NCI-H345 (cell line): ENCODE measurements around the gene SELENOF.
A peak's percentile ranks its signal among the peaks of the same experiment; 100 is the strongest.
"Not testable (repeated sequence)": the region's sequence is repeated elsewhere in the genome, so short reads cannot be mapped to it uniquely, and the experiment has no call there.

Experiments used
- DNase-seq: peaks from one replicate; lab custom pipeline; 2025; lab: John Stamatoyannopoulos, UW

Gene SELENOF

DNA sequence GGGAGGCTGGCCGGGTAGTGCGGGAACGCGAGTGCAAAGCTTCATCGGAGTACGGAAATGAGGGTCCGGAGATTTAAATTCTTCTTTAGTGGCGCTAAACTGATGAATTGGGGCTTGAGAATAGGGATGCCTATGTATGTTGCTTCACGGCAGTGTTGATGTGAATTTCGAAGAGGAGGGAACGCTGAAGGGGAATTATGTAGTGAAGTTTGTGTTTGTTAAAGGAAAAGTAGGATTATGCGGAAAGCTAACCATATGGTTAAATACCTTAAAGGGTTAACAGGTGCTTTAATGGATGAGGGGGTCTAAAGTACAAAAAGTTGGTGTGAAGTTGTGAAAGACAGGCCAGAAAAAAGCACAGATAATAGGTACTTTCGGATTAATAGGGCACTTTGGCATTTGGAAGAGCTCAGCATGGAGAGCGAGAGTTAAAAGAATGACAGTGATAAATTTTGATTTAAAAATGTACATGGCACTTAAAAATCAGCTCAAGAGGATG lies 1.9 kb upstream of the SELENOF start:
- DNase-seq, result peak; percentile 9

DNA sequence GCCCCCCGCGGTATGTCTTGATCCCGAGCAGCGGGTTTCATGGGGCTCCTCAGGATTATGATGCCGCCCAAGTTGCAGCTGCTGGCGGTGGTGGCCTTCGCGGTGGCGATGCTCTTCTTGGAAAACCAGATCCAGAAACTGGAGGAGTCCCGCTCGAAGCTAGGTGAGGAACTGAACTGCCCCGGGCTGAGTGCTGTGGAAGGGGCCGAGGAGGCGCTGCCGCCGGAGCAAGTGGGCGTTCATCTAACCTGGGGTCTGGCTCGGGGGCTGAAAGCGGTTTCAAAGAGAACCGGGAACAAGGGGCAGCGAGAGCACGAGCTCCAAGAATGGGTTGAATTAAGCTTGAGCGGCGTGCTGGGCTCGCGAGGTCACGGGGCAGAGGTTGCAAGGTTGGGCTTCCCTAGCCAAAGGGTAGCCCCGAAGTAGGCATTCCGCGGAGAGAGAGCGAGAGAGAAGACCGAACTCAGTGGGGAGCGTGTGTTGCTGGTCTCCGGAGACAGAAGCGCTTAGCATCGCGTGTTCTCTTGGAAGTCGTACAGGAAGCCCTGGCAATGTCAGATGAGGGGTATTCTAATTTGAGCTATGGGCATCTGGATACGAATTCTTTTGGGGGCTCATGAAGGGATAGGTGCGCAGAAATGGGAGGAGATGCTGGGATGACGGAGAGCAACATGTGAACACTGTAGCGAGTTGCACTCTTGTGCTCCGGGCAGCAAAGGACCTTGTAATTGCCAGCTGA lies 1.2 kb upstream of the SELENOF start:
- peak; percentile 55 for DNase-seq

DNA sequence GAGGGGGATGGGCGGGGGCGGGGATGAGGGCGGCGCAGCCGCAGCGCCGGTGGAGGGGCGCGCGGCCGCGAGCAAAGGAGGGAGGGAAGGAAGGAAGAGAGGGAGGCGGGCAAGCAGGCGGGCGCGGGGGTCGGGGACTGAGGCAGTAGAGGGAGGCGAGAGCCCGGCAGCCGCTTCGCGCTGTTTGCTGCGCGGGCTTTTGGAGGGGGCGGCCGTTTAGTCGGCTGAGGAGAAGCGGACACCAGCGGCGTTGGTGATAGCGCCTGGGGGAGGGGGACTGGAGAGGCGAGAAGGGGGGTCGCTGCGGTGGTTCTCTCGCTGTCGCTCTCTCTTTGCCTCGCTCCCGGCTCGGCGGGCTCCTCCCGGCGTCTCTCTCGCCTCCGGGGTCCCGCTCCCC lies 673 bp upstream of the SELENOF start, which contains the start of gene HS2ST1:
Gene HS2ST1, plus strand, starts transcription at position 35 of the 397 bp plus-strand sequence.
- DNase-seq, result no peak

DNA sequence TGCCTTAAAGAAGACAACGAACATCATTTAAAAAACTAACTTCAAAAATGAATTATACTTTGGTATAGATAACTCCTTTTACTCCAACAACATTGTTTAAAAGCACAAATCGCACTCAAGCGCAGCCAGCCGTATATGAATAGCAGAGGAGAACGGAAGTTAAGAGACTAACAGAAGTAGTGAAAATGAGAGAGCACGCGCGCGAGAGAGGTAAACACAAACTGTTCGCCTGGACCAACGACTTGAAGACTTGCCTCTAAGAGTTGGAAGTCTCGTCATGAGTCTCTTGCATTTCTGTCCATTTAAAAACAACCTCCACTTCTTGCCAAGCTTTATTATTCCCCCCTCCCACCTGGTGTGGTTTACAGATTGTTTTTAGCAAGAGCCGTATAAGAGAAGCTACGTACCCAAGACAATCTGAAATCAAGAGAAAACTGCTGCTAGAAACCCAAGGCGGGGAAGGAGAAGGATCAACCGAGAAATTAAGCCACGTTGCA lies 479 bp downstream of the SELENOF start:
- peak; percentile 39 for DNase-seq

DNA sequence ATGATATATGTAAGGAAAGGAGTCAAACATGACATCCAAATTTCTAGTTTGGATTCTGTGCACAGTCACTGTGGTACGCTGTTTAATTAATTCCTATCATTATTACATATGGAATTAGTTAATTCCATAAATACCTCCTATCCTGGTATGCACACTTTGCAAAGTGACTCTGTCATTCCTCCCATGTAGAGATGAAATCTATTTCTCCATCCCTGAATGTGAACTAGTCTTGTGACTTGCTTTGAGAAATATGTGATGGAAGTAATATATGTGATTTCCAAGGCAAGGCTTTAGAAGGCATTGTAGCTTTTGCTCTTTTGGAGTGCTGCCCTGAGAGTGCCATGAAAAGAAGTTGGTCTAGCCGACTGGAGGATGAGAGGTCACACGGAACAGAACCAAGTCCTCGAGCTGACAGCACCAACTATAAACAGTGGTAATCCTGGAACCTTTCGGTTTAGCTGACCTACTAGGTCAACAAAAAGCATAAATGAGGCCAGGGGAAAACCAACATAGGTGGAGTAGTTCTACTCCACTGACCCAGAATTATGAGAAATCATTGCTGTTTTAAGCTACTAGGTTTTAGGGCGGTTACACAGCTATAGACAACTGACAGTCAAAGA lies 1.5 kb downstream of the SELENOF start:
- DNase-seq, result peak; percentile 2

DNA sequence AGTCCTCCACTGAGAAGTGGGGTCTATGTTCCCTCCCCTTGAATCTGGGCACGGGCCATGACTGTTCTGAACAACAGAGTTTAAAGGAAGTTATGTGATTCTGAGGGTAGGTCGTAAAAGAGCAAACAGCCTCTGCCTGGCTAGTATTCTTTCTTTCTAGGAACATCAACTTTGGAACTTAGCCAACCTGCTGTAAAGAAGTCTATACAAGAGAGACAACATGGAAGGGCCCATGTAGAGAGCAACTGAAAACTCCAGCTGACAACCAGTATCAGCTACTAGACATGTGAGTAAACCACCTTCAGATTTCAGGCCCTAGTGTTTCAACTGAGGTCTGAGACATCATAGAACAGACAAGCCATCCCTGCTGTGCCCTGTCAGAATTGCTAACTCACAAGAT lies 7.5 kb downstream of the SELENOF start:
- DNase-seq, result peak; percentile 70

DNA sequence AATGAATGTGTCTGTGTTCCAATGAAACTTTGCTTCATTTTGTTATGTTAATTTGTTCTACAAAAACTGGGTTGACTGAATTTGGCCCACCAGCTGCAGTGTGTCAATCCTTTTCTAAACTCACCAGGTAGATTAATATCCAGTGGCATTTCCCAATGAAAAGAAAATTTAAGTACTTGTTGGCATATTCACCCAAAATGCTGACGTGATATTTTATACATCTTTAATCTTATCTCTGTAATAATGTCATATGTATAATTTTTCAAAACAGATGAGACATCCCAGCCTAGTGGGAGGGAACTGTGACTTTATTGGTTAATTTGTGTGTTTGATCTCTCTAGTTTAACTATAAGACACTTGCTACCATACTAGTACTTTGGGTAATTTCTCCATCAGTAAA lies 8.1 kb downstream of the SELENOF start:
- no peak for DNase-seq

DNA sequence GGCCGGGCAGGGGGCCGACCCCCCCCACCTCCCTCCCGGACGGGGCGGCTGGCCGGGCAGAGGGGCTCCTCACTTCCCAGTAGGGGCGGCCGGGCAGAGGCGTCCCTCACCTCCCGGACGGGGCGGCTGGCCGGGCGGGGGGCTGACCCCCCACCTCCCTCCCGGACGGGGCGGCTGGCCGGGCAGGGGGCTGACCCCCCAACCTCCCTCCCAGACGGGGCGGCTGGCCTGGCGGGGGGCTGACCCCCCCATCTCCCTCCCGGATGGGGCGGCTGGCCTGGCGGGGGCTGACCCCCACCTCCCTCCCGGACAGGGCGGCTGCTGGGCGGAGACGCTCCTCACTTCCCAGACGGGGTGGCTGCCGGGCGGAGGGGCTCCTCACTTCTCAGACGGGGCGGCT lies 14.5 kb downstream of the SELENOF start:
- not testable (repeated sequence) for DNase-seq

DNA sequence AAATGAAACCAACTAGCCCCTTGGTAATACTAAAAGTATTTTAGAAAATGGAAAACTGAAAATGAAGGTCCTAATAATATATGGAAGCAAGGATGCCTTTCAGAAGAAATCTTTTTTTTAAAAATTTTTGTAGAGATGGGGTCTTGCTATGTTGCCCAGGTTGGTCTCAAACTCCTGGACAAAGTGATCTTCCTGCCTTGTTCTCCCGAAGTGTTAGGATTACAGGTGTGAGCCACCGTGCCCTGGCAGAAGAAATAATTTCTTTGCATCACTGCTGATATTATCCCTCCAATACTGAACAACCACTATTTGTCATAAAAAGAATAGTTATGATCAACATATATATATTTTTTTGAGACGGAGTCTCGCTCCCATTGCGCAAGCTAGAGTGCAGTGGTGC lies 25.6 kb downstream of the SELENOF start:
- no peak for DNase-seq

DNA sequence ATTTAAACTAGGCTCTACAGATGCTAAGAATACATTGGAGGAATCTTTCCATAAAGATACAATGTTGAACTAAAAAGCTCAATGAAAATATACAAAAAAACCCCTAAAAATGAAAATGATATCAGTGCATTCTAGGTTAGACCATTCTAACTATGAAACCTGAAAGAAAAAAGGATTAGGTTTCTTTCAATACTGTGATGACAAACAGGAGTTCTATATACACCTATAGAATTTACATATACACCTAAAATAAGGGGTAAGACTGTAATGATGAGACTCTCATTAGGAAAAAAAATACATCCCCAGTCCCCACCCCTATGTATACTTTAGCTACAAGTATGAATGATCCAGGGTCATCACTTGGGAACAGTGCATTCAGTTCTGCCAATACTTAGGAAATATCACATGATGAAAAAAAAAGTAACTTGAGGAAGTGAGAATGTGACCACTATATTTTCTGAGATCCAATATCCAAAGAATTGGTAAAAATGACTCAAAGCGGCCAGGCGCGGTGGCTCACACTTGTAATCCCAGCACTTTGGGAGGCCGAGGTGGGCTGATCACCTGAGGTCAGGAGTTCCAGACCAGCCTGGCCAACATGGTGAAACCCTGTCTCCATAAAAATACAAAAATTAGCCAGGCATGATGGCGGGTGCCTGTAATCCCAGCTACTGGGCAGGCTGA lies 26.3 kb downstream of the SELENOF start:
- no peak for DNase-seq

DNA sequence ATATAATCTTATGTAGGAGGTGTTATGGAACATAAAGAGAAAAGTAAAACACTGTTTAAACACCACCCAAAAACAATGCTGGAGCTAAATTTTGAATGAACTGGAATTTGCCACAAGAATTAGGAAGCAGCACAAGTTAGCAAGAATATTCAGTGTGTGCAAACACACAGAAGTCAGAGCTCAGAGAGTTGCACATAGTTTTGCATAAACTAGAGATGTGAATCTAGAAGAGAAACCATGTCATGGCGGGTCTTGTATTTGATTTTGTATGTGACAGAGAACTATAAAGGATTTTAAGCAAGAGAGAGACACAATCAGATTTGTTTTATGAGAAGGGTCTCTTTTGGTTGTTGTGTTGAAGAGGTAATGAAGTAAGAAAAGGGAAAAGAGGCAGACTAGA lies 38.2 kb downstream of the SELENOF start:
- DNase-seq, result no peak

DNA sequence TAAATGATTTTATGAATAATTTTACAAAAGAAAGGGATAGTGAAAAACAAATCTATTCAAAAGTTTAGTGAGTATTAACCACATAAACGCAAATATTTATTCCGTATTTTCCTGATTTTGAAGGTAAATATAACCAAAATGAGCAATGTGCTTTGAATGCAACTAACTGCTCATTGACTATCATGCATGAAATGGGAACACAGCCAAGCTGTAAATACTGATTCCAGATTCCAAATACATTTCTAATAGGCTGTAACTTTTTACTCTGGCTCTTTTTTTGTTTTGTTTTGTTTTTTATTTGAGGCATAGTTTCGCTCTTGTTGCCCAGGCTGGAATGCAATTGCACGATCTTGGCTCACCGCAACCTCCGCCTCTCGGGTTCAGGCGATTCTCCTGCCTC lies 41.8 kb downstream of the SELENOF start:
- peak; percentile 1 for DNase-seq

DNA sequence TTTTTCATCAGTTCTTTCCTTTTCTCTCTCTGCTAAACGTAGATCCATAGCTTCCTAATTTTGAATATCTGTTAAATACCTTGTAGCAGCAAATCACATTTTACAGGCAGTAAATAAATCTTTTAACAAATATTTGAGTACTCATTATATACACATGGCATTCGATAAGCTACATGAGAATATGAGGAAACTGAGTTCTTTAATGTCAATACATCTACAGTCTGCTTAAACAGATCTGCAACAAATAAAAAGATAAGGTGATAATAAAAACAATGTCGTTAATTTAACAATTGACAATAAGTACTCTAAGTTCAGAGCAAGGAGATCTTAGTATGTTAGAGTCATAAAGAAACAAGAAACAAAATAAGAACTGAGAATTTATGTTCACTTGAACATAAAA lies 42.9 kb downstream of the SELENOF start:
- no peak for DNase-seq

DNA sequence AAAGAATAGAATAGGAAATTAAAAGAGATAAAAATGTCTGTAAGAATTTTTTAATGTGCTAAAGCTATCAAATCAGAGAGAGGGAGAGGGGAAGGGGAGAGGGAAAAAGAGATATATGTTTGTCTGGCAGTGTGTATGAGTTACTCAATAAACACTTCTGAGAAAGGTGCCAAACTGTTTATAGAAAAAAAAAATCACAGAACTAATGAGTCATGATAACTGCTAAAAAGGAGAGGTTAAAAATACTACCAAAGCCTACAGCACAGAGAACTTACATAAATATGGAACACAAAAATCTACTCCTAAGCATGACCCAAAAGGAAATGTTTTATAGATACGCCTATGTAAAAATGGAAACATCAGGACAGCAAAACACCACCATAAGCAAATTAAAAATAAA lies 45.4 kb downstream of the SELENOF start:
- DNase-seq, result no peak

DNA sequence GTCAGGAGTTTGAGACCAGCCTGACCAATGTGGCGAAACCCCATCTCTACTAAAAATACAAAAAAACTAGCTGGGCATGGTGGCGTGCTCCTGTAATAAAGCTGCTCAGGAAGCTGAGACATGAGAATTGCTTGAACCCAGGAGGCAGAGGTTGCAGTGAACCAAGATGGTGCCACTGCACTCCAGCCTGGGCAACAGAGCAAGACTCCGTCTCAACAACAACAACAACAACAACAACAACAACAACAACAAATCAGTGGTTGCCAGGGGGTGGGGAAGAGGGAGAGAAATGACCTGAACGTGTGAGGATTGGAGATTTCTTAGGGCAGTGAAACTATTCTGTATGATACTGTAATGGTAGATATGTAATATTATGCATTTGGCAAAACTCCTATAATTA lies 46.6 kb downstream of the SELENOF start:
- DNase-seq, result not testable (repeated sequence)

DNA sequence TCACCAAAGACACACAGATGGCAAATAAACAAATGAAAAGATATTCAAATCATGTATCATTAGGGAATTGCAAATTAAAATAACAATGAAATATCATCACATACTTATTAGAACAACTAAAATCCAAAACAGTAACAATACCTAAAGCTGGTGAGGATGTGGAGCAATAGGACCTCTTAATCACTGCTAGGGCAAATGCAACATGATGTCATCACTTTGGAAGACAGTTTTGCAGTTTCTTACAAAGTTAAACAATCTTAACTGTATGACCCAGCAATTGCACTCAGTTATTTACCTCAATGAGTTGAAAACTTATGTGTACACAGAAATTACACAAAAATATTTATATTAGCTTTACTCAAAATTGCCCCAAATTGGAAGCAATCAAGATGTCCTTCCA lies 47.3 kb downstream of the SELENOF start:
- no peak for DNase-seq

DNA sequence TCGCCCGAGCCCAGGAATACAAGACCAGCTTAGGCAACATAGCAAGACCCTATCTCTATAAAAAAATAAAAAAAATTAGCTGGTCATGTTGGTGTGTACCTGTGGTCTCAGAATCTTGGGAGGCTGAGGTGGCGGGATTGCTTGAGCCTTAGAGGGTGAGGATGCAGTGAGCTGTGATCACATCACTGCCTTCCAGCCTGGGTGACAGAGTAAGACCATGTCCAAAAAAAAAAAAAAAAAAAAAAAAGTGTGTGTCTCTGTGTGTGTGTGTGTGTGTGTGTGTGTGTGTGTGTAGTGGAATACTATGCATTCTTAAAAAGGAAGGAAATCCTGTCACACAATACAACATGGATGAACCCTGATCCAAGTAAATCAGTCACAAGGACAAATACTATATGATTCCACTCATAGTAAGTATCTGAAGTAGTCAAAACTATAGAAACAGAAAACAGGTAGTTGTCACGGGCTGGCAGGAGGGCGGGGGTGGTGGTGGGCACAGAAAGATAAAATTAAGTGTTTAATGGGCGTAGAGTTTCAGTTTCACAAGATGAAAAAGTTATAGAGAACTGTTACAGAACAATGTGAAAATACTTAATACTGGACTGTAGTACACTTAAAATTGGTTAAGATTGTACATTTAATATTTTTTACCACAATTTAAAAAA lies 47.8 kb downstream of the SELENOF start:
- DNase-seq, result no peak

DNA sequence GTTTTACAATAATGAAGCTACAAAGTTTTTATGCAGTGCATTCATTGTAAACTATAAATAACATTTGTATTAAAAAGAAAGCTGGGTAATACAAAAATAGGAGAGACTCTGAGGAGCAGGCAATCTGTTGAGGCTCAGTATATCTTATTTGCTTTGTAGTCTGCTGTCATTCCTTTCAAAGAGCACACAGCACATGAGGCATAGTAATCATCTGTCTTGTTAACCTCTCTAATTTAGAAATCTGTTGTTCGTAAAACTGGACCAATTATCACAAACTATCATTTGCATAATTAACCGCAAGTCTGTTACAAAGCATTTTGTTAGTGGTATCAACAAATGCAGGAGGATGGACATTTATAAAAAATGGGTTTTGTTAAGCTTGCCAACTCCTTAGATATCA lies 51.0 kb downstream of the SELENOF start:
- no peak for DNase-seq

DNA sequence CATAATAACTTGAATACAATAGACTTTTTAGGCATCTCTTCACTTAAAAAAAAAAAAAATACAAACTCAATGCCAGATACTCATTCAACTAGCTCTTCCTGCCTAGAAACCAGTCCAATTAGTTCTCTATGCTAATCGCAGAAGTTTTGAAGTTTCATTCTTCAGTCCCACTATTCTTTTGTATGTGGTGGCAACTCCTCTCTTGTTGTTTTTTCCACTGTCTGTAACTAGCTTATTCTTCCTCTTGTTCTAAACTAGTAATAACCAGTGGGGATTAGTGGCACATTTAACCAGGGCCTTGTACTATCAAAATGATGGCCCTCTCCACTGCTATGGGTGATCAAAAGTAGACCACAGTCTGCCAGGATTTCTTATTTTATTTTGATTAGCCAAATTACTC lies 52.5 kb downstream of the SELENOF start:
- DNase-seq, result no peak

DNA sequence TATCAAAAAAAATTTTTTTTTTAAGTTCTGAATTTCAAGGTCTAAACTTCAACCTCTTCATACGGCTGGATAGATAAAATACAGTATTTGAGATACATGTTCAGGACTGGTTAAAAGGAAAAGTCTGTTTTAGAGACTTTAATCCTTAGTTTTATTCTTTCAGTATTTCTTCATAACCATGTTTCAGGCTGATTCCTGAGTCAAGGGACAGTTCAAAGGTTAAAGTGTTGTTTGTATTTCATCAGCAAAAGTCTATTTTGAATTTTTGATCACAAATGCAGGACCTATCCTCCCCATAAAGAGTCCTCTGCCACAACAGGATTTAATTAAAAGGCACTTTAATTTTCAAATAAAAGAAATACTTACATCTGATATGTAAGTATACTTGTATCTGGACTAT lies 53.5 kb downstream of the SELENOF start:
- DNase-seq, result no peak

DNA sequence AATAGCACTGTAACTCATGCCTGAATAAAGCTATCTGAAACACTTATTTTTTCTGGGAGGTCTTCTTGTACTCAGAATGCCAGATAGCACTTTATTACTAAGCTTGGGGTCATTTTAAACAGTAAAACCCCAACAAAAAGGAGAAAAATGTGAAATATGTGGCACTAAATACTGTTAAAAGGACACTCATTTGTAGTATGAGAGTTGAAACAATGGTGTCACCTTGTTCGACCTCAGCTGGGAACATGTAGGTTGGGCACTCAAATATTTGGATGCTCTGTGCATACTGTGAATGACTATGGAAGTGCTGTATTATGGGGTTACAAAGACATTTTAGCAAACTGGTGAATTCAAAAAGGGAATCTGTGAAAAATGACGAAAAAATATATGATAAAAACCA lies 53.9 kb downstream of the SELENOF start:
- no peak for DNase-seq

DNA sequence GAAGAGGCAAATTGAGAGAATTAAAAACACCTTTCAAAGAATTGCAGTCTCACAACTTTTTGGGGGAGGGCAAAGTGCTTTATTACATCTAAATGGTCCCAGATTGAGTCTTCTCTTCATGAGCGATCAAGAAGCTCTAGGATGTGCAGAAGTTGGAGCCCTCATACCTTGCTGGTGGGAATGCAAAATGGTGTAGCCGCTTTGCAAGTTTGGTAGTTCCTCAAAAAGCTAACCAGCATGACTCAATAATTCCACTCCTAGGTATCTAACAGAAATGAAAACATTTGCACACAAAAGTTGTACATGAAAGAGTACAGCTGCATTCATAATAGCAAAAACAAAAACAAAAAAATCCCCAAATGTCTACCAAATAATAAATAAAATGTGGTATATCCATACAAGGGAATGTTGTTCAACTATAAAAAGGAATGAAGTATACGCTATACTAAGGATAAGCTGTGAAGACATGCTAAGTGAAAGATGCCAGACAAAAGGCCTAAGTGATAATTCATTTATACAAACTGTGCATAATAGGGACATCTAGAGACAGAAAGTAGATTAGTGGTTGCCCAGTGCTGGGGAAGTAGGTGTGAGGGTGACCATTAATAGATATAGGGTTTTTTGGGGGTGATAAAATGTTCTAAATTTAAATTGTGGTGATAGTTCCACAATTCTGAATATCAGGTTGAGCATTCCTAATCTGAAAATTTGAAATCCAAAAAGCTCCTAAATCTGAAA lies 55.2 kb downstream of the SELENOF start:
- DNase-seq, result no peak
